ENCODE data around the gene RIPK1.

The RIPK1 gene

GRCh38 chr6:3085074-3085473, 16.8 kb downstream of the RIPK1 start:
- H3K4me2 ChIP-seq (ENCODE audit: low read depth, low read length, poor library complexity, severe bottlenecking): no peak overlapping the region
- peaks cover 11% of the 10 kb centered on the region for H3K36me3 ChIP-seq (ENCODE audit: low read length)
- H3F3A ChIP-seq (ENCODE audit: insufficient read depth): 0 out of 2 replicates have a peak, but pooled peaks cover under 1% of the 10 kb centered on the region
- no peaks in the 10 kb centered on the region for H3K79me2 ChIP-seq (ENCODE audit: insufficient read depth, low read length)
- H2AFZ ChIP-seq (ENCODE audit: low read depth, low read length, severe bottlenecking): no peak overlapping the region
- no peaks in the 10 kb centered on the region for H3K9me2 ChIP-seq (replicated peaks; ENCODE audit: insufficient read depth, low read length)
- H3K9me3 ChIP-seq (ENCODE audit: insufficient read depth, low read length): no peaks in the 10 kb centered on the region
- H3K9ac ChIP-seq (ENCODE audit: low read length): no peak overlapping the region
- TF ChIP-seq CTCF (IDR thresholded peaks at IDR 0.05; ENCODE audit: insufficient read depth, low read length, poor library complexity, severe bottlenecking) (no peak), EZH2phosphoT487 (conservative IDR thresholded peaks at IDR 0.05; ENCODE audit: low read length) (no peak)
- no peak overlapping the region for H3K4me3 ChIP-seq (ENCODE audit: insufficient read depth, low read length, poor library complexity, severe bottlenecking)
- no peaks in the 10 kb centered on the region for H4K20me1 ChIP-seq (ENCODE audit: low read depth, low read length)
- no peak overlapping the region for H3K27ac ChIP-seq (ENCODE audit: low read depth, low read length)
- no peaks in the 10 kb centered on the region for H3K27me3 ChIP-seq (ENCODE audit: low read length)

GRCh38 chr6:3086282-3086946, 18.1 kb downstream of the RIPK1 start:
- TF ChIP-seq EZH2phosphoT487 (conservative IDR thresholded peaks at IDR 0.05; ENCODE audit: low read length) (no peak), CTCF (IDR thresholded peaks at IDR 0.05; ENCODE audit: insufficient read depth, low read length, poor library complexity, severe bottlenecking) (no peak)
- Histone ChIP-seq H3K36me3 (ENCODE audit: low read length) (peaks cover 17% of the 10 kb centered on the region), H3K27ac (ENCODE audit: low read depth, low read length) (no peak overlapping the region), H3K9me3 (ENCODE audit: insufficient read depth, low read length) (no peaks in the 10 kb centered on the region), H2AFZ (ENCODE audit: low read depth, low read length, severe bottlenecking) (no peak overlapping the region), H3K79me2 (ENCODE audit: insufficient read depth, low read length) (no peaks in the 10 kb centered on the region), H3K4me3 (ENCODE audit: insufficient read depth, low read length, poor library complexity, severe bottlenecking) (no peak overlapping the region), H3K9me2 (replicated peaks; ENCODE audit: insufficient read depth, low read length) (no peaks in the 10 kb centered on the region), H4K20me1 (ENCODE audit: low read depth, low read length) (no peaks in the 10 kb centered on the region), H3K9ac (ENCODE audit: low read length) (no peak overlapping the region), H3K27me3 (ENCODE audit: low read length) (no peaks in the 10 kb centered on the region), H3F3A (ENCODE audit: insufficient read depth) (0 out of 2 replicates have a peak, but pooled peaks cover 5% of the 10 kb centered on the region), H3K4me2 (ENCODE audit: low read depth, low read length, poor library complexity, severe bottlenecking) (no peak overlapping the region)

GRCh38 chr6:3088446-3088845, 20.2 kb downstream of the RIPK1 start:
- H4K20me1 ChIP-seq (ENCODE audit: low read depth, low read length): no peaks in the 10 kb centered on the region
- H3K4me2 ChIP-seq (ENCODE audit: low read depth, low read length, poor library complexity, severe bottlenecking): no peak overlapping the region
- H3K27me3 ChIP-seq (ENCODE audit: low read length): no peaks in the 10 kb centered on the region
- H3F3A ChIP-seq (ENCODE audit: insufficient read depth): 0 out of 2 replicates have a peak, but pooled peaks cover 5% of the 10 kb centered on the region
- peaks cover 17% of the 10 kb centered on the region for H3K36me3 ChIP-seq (ENCODE audit: low read length)
- H3K79me2 ChIP-seq (ENCODE audit: insufficient read depth, low read length): no peaks in the 10 kb centered on the region
- TF ChIP-seq CTCF (IDR thresholded peaks at IDR 0.05; ENCODE audit: insufficient read depth, low read length, poor library complexity, severe bottlenecking): no peak
- TF ChIP-seq EZH2phosphoT487 (conservative IDR thresholded peaks at IDR 0.05; ENCODE audit: low read length): no peak
- no peak overlapping the region for H3K4me3 ChIP-seq (ENCODE audit: insufficient read depth, low read length, poor library complexity, severe bottlenecking)
- H3K27ac ChIP-seq (ENCODE audit: low read depth, low read length): no peak overlapping the region
- no peaks in the 10 kb centered on the region for H3K9me3 ChIP-seq (ENCODE audit: insufficient read depth, low read length)
- H3K9ac ChIP-seq (ENCODE audit: low read length): no peak overlapping the region
- H3K9me2 ChIP-seq (replicated peaks; ENCODE audit: insufficient read depth, low read length): no peaks in the 10 kb centered on the region
- no peak overlapping the region for H2AFZ ChIP-seq (ENCODE audit: low read depth, low read length, severe bottlenecking)

All from SU-DHL-6 (cell line).